Lower leg skin (tissue), 3 donors: ENCODE data around the gene DMXL1.

ENCODE experiments used
- POLR2A ChIP-seq, 2 donors: fragments of 450-650 bp; IDR thresholded peaks; one replicate each; pipeline ENCODE4 v1.6.1; 2016 to 2017; ENCODE audit warnings: antibody characterized with exemption in 2 of 2, mild to moderate bottlenecking in 1 of 2, moderate library complexity in 1 of 2
- TF ChIP-seq, protein P1 (sequence below), 3 donors: fragments of 450-650 bp; IDR thresholded peaks; one replicate each; pipeline ENCODE4 v1.5.1; 2016; ENCODE audit warnings: antibody characterized with exemption in 3 of 3, mild to moderate bottlenecking in 3 of 3, moderate library complexity in 2 of 3

DNA sequence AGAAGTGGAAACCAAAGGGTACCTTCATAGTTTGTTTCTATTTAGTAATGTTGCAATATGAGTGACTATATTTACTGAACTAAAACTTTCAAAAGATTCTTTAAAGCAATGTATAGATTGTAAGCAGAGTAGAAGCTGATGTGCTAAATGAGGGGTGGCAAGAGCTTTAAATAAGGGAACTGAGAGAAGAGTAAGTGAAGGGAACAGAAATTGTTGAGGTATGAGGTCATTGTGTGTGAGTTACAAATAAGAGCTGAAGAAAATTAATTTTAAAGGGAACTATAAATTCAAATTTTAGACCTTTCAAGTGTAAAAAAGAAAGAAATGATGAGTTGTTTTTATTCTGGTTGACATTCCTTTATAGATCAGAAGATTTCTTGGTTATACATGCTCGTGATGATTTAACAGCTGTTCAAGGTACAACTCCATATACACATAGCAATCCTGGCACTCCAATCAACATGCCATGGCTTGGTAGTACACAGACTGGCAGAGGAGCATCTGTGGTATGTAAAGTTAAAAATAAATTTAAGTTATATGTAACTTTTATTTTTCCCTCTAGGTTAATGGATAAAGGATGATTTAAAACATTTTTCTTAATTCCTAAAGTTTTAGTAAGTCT, 149.8 kb downstream of the DMXL1 start:
- TF ChIP-seq, protein P1, sequence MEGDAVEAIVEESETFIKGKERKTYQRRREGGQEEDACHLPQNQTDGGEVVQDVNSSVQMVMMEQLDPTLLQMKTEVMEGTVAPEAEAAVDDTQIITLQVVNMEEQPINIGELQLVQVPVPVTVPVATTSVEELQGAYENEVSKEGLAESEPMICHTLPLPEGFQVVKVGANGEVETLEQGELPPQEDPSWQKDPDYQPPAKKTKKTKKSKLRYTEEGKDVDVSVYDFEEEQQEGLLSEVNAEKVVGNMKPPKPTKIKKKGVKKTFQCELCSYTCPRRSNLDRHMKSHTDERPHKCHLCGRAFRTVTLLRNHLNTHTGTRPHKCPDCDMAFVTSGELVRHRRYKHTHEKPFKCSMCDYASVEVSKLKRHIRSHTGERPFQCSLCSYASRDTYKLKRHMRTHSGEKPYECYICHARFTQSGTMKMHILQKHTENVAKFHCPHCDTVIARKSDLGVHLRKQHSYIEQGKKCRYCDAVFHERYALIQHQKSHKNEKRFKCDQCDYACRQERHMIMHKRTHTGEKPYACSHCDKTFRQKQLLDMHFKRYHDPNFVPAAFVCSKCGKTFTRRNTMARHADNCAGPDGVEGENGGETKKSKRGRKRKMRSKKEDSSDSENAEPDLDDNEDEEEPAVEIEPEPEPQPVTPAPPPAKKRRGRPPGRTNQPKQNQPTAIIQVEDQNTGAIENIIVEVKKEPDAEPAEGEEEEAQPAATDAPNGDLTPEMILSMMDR (IDR thresholded peaks at IDR 0.05), result no peak
- TF ChIP-seq POLR2A (IDR thresholded peaks at IDR 0.05), result no peak
